Upper lobe of left lung (tissue), 4 donors: ENCODE measurements around the gene FLT4.

Source experiments
- EP300 ChIP-seq, 4 donors: sonication (generic); formaldehyde crosslinking; IDR thresholded peaks; one replicate each; pipeline ENCODE4 v1.5.1; 2017; ENCODE audit warnings: antibody characterized with exemption in 4 of 4, control low read depth in 2 of 4
- POLR2A ChIP-seq, 4 donors: fragments of 450-650 bp; IDR thresholded peaks; one replicate each; pipeline ENCODE4 v1.5.1; 2016 to 2017; ENCODE audit warnings: antibody characterized with exemption in 4 of 4, mild to moderate bottlenecking in 2 of 4
- POLR2AphosphoS5 ChIP-seq, 2 donors: sonication (generic); formaldehyde crosslinking; IDR thresholded peaks; one replicate each; pipeline ENCODE4 v1.5.1; 2017; ENCODE audit warnings: antibody characterized with exemption in 2 of 2
- TF ChIP-seq, protein P1 (sequence below), 6 experiments: fragments of 450-650 bp in 4 of 6; fragments of 200-600 bp in 2 of 6; sonication (generic) in 2 of 6; IDR thresholded peaks; one replicate each; pipeline ENCODE4 v1.5.1; 2016 to 2019; ENCODE audit warnings: antibody characterized with exemption in 6 of 6

DNA sequence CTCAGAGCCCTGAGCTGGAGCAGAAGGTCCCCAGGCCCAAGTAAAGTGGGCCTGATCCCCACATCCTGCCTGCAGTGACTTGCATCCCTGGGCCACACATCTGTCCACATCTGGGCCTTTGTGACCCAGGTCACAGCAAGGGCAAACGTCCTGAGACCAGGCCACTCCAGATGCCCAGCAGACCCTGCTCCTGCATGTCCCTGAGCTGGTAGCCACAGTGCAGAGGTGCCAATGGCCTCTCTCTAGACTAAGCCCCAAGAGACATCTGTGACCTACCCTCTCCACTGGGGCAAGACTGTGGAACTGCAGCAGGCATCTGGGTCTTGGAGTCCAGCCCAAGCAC is 2.5 kb downstream of the FLT4 start:
- TF ChIP-seq POLR2A (IDR thresholded peaks at IDR 0.05) = no peak
- TF ChIP-seq EP300 (IDR thresholded peaks at IDR 0.05) = no peak
- TF ChIP-seq POLR2AphosphoS5 (IDR thresholded peaks at IDR 0.05) = no peak
- TF ChIP-seq, protein P1, sequence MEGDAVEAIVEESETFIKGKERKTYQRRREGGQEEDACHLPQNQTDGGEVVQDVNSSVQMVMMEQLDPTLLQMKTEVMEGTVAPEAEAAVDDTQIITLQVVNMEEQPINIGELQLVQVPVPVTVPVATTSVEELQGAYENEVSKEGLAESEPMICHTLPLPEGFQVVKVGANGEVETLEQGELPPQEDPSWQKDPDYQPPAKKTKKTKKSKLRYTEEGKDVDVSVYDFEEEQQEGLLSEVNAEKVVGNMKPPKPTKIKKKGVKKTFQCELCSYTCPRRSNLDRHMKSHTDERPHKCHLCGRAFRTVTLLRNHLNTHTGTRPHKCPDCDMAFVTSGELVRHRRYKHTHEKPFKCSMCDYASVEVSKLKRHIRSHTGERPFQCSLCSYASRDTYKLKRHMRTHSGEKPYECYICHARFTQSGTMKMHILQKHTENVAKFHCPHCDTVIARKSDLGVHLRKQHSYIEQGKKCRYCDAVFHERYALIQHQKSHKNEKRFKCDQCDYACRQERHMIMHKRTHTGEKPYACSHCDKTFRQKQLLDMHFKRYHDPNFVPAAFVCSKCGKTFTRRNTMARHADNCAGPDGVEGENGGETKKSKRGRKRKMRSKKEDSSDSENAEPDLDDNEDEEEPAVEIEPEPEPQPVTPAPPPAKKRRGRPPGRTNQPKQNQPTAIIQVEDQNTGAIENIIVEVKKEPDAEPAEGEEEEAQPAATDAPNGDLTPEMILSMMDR (IDR thresholded peaks at IDR 0.05) = no peak
